Measurements from ENCODE around the gene SNN.

SNN gene

DNA sequence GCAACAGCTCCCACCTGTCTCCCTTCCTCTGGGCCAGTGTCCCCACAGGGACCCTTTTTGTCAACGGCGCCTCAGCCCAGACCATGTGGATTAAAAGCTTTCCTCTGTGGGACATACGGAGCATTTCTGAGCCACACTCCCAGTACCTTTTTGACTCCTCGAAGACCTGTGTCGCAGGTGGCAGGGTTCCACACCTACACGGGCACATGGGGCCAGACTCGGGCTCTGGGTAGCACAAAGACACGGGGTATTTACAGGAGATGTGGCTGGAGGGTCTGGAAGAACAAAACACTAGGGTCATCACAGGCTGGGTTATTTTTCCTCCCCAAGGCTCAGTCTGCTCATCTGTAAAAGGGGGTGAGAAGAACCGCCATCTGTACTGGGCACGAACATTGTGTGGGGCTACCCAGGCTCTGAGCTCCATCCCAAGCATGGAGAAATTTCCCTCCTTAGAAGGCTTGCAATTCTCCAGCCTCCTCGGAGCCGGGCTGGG, 32.5 kb upstream of the SNN start:
- DNase-seq = no peak

DNA sequence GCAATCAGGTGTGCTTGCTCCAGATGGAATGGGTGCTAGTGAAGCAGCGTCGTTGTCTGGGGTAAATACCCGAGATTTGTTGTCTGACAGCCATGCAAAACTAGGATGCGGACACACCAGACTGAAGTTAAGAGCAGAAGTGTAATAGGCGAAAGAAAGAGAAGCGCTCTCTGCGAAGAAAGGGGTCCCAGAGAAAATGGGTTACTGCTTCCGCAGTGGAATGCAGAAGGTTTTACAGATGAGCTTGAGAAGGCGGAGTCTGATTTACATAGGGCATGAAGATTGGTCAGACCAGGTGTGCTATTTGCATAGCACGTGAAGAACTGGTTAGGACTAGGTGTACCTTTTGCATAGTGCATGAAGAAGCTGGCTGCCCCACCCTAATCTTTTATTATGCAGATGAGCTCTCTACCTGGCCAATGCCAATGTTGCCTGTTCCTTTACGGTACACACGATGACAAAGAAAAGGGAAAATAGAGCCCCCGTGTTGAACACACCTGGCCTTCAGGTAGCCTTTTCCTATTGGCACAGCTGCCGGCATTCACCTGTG, 32.0 kb upstream of the SNN start:
- DNase-seq = no peak

DNA sequence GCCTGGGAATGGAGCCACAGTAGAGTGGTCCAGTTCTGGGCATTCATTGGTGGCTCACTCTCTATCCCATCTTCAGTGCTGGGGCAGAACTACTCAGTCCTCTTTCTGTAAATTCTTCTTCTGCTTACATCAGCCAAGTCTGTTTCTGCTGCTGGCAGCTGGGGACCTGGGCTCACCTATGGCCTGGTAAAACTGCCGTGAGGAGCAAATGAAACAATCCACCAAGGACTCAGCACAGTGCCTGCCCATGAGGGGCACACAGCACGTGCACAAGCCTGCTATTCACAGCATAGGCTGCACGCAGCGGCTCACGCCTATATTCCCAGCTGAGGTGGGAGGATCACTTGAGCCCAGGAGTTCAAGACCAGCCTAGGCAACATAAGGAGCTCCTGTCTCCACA, 30.9 kb upstream of the SNN start:
- DNase-seq = no peak

DNA sequence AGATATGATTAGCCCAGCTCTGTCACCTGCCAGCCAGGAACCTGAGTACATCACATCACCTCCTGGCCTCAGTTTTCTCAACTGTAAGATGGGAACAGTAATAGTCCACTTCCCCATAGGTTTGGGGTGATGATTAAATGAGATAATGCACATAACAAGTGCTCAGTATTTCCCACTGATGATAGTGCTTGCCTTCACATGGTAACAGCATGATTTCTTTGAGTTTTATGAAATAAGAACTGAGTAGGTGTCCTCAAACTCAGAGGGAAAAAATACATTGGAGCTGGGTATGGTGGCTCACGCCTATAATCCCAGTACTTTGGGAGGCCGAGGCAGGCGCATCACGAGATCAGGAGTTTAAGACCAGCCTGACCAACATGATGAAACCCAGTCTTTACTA, 30.1 kb upstream of the SNN start:
- no peak for DNase-seq

DNA sequence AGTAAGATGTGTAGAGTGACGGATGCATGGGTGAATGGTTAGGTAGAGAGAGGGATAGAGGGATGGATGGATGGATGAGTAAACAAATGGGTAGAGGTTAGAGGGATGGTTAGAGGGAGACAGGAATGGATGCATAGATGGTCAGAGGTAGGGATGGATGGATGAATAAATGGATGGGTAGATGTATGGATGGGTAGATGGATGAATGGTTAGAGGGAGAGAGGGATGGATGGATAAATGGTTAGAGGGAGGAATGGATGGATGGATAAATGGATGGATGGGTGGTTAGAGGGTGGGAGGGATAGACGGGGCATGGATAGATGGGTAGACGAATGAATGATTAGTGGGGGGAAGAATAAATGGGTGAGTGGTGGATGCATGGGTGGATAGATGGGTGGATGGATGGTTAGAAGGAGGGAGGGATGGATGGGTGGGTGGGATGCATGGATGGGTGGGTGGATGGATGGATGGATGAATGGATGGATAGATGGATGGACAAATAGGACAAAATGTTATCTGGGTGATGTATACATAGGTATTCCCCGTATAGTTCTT, 29.2 kb upstream of the SNN start:
- no peak for DNase-seq

DNA sequence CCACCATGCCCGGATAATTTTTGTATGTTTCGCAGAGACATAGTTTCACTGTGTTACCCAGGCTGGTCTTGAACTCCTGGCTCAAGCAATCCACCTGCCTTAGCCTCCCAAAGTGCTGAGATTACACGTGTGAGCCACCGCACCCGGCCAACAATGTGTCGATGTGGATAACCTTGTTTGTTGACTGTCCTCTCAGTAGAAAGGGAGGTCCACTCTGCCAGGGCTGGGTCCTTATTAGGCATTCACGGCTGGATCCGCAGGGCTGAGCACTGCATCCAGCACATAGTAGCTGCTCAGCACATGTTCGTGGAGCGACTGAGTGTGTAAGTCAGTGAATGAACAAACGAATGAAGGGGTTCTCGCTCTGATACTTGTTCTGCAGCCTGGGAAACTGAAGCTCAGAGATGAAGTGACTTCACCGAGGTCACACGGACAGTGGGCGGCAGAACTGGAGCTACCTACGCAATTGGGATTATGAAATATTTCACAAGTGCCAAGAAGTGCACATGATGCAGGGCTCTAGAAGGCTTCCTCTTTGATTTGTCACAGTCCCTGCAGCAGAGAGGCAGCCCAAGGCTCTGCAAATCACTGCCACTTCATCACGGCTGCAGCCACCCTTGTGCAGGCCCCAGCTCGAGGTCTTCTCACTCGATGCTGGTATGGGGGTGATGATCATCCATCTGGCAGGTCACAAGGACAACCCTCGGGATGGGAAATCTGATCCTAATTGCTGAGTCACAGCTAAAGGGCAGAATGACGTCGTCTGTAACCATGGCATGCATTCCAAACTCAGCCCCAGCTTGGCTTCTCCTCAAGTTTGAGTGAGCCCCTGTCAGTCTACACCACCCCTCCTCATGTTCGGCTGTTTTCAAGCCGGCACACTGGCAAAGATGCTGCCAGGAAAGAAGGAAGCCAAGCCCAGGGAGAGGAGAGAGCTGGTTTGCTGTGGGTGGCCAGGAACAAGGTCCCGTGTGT, 28.0 kb upstream of the SNN start:
- DNase-seq = no peak

DNA sequence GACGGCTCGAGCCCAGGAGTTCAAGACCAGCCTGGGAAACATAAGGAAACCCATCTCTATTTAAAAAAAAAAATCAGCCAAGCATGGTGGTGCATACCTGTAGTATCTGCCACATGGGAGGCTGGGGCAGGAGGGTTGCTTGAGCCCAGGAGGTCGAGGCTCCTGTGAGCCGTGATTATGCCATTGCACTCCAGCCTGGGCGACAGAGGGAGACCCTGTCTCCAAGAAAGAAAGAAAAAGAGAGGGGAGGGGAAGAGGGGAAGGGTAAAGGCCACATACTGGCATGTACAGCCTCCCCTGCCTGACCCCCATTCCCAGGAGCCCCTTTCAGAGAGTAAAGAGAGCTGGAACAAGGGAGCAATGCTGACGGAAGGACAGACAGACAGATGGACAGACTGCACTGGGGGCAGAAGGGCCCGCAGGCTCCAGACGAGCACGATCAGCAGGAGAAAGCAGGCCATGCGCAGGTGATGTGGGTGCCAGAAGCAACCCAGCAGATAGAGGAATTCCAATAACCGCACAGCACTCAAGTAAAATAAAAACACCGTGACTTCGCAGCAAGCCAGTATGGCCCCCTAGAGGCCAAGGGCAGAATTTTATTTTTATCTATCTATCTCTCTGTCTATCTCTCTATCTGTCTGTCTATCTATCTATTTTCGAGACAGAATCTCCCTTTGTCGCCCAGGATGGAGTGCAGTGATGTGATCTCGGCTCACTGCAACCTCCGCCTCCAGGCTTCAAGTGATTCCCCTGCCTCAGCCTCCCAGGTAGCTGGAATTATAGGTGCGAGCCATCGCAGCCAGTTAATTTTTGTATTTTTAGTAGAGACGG, 27.1 kb upstream of the SNN start:
- DNase-seq = no peak

DNA sequence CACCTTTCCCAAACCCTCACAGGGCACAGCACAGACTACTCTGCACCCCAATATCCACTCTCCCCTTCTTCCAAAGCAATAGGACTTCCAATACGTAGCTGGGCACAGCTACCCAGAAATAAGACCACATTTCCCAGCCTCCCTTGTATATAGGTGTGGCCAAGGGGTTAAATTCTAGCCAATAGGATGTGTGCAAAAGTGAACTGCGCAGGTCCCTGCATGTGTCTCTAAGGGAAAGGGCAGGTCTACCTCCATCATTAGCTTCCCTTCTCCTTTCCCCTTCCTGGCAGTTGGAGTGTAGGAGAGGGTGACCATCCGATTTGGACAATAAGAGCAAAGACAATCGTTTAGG, 25.5 kb upstream of the SNN start:
- DNase-seq = no peak

DNA sequence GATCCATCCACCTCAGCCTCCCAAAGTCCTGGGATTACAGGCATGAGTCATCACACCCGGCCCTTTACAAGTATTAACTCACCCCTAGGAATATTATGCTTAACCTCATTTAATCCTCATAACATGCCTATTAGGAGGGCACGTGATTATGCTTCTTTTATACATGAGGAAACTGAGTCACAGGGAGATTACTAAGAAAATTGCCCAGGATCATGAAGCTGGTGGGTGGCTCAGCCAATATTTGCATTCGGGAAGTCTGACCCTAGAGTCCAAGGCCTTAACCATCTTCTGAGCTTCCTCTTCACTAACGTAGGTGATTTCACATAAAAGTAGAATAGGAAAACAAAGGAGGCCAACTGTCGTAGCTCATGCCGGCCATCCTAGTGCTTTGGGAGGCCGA, 19.0 kb upstream of the SNN start:
- no peak for DNase-seq

DNA sequence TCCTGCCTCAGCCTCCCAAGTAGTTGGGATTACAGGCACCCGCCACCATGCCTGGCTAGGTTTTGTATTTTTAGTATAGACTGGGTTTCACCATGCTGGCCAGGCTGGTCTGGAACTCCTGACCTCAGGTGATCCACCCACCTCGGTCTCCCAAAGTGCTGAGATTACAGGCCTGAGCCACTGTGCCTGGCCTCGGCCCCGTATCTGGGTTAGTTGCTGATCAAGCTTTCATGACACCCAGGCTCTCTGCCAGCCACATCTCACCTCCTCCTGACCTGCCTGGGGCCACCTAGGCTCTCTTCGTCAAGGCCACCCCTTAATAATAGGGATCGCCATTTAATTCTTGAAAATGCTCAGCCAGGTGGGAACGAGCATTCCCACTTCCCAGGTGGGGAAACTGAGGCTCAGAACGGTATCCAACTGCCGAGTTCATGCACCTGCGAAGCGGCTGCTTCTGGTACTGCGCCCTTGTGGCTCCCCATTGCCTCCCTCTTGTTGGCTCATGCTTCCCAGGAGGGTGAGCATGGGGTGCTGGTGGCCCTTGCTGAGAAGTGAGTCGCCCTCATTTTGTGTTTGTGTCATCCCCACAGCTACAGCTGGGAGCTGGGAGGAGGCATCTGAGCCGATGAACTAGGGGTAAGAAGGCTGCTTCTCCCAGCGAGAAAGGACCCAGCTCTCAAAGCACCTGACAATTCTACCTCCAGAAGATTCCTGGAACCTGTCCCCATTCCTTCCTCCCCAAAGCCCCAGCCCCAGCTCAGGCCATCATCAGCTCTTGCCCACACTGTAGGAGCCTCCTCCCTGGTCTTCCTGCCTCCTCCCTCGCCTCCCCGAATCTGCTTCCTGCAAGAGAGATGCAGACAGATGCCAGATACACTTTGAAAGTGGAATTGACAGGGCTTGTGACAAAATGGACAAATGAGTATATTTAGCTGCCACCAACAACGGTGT, 17.3 kb upstream of the SNN start:
- no peak for DNase-seq

DNA sequence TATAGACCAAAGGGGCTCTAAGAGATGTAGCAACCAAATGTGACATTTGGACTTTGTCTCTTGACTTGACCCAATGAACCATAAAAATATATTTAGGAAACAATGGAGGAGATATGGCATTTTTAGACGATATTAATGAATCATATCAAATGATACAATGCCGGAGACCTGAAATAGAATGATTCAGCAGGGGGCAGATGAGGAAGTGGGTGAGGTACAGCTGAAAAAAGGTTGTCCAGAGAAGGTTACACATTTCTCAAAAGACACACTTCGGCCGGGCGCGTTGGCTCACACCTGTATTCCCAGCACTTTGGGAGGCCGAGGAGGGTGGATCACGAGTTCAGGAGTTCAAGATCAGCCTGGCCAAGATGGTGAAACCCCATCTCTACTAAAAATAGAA, 16.5 kb upstream of the SNN start:
- no peak for DNase-seq

DNA sequence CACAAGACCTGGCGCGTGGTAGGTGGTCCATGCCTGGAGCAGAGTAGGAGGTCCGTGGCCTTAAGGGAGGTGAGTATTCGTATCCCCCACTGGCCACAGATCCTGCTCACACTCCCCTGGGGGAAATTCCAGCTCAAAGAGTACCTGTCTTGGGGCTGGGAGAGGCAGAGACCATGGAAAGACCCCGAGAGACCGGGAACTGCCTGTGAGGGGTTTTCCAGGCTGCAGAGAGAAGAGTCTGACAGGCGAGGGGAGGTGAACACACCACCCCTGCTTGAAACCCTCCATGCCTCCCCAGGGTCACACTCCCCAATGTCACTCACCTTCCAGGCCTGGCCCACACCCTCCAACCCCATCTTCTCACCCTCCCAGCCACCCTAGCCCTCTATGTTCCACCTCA, 12.6 kb upstream of the SNN start:
- DNase-seq = no peak

DNA sequence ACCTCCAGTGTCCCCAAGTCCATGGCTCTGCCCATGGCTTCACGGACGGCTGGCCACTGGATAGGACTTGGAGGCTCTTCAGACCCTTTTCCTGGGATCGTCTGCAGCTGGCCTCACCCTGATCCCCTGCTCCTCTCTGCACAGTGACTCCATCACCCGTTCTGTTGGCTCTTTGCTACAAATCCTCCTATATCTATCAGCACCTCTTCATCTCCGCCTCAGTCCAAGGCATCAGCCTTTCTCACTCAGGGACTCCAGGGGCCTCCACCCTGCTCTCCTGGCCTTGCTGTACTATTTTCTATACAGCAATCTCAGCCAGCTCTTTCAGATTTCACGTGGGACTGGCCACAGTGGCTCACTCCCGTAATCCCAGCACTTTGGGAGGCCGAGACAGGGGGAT, 10.7 kb upstream of the SNN start:
- no peak for DNase-seq

DNA sequence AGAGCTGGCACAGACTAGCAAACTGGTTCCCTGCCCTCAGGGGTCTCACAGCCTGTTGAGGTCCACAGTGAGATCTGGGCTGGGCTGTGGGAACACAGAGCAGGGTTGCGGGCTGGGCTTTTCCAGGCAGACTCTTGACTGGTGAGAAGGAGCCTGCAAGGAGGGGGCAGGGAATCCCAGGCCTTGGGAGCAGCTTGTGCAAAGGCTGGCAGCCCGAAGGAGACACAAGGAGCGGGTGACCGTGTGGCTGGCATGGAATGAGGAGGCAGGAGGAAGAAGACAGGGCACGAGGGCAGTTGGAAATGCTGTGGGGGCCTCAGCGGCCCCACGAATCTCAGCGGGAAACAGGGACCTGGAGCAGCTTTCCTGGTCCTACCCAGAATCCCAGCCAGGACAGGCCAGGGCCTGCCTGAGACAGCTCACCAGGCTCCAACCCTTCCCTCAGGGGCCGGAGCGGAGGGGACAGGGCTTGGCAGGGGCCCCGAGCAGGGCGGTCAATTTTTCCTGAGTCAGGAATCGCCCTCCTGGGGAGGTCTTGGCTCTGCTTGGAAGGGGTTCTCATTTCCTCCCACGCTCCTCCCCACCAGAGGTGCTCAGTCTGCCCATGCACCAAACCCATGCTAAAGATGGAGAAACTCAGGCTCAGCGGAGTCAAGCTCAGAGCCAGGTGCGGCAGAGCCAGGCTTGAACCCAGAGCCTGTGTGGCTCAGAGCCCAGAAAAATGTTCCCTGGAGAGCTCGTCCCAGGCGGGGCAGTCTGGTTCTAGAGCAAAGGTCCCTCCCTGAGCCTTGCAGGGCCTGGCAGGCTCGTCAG, 9.2 kb upstream of the SNN start:
- no peak for DNase-seq

DNA sequence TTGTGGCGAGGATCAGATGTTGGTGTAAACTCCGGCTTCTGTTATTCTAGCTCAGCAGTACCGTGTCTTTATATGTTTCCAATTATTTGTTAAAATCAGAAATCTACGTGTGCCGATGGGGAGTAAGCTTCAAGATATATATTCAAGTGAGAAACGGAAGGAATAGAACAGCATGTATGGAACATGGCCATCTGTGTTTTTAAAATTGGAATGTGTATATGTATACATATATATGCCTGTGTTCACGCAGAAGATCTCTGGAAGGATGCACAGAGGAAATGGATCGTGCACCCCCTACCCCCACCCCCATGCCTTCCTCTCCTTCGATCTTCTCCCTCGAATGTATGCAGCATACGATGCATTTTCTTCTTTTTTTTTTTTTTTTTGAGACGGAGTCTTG, 7.7 kb upstream of the SNN start:
- DNase-seq = no peak

DNA sequence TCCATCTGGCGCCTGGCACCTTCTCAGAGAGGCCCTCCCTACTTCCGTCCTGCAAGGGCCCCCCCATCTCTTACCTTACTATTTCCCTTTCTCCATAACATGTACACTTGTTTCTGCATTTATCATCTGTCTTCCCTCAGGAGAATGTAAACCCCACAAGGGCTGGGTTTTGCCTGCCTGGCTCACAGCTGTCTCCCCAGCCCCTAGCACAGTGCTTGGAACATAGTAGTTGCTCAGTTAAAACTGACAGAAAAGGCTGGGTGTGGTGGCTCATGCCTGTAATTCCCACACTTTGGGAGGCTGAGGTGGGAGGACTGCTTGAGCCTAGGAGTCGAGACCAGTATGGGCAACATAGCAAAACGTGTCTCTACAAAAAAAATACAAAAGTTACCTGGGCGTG, 5.7 kb upstream of the SNN start:
- no peak for DNase-seq

DNA sequence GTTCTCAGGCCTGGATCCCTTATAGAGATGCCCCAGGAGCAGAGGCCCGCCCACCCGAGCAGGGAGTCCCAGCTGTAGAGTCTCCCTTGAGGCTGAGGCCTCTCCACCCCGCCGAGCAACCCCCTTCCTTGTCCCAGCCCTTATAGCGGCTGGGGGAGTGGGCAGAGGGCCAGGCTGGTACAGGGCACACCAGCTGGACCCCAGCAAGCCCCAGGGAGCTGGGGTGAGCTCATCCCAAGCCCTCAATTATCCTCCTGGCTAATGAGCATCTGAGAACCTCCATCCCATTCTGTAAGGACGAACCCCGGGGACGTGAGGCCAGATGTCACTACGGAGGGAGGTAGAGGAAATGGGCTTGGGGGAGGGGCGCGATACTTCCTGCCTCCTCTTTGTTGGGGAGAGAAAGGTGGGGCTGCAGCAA, 3.2 kb upstream of the SNN start:
- no peak for DNase-seq

DNA sequence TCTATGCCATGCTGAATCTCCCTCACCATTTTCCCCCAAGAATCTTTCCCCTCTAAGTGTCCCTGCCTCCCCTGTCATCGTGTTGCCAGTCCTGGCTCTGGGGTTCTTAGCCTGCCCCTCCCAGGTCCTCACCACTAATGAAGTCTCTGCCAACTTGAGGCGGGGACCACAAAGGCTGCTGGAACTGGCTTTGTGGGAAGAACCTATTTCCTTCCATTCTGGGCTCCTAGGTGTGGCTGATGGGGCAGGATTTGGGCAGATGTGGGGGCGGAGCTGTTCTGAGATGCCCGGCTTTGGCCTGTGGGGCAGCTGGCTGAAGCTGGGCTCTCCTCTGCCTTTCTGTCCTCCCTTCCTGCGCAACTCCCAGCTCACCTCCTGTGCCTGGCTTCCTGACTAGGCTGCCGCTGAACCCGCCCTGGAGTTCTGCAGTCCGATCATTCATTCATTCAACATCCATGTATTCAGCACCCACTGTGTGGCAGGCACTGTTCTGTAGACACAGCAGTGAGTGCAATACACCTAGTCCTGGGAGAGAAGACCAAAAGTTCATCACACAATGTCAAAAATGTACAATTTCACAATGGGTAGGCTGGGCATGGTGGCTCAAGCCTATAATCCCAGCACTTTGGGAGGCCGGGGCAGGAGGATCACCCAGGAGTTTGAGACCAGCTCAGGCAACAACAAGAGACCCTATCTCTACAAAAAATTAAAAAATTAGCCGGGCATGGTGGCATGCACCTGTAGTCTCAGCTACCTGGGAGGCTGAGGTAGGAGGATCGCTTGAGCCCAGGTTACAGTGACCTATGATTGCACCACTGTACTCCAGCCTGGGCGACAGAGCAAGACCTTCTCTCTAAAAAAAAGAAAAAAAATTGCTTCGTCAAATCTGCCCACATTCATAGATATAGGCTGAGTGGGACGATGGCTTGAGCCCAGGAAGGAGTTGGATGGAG, 1.9 kb upstream of the SNN start:
- no peak for DNase-seq

DNA sequence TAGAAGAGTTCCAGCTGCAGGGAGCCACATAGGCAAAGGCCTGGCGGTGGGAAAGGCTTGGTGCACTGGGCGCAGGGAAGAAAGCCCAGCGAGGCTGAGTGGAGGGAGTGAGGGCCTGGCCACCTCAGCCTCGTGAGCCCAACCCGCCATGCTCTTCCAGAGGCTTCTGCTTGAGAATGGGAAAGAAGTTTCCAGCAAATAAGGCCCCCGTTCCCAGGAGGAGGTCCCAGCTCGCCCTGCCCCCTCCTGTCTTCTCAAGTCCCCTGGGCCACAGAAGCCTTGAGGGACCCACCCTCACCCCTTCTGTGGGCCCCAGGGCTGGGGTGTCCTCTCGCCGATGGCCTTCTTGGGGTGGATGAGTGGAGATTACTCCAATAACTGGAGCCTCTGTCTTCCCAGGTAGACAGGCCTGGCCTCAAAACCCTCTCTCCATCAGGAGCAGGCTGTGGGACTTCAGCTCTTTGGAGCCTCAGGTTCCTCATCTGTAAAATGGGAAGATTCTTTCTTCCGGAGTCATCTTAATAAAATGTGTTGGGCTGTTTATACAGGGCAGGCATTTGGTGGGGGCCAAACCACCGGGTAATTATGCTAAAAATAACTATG, 933 bp upstream of the SNN start:
- no peak for DNase-seq
